GM21717 (cell line): ENCODE measurements around the gene CLDN11.

Source experiments
- ATAC-seq: cut with Tn5 transposase; IDR thresholded peaks from one replicate; pipeline ENCODE4 v1.9.1; 2021; ENCODE audit warnings: mild to moderate bottlenecking, moderate library complexity; ENCODE audit not compliant: unreplicated experiment

Gene CLDN11

DNA sequence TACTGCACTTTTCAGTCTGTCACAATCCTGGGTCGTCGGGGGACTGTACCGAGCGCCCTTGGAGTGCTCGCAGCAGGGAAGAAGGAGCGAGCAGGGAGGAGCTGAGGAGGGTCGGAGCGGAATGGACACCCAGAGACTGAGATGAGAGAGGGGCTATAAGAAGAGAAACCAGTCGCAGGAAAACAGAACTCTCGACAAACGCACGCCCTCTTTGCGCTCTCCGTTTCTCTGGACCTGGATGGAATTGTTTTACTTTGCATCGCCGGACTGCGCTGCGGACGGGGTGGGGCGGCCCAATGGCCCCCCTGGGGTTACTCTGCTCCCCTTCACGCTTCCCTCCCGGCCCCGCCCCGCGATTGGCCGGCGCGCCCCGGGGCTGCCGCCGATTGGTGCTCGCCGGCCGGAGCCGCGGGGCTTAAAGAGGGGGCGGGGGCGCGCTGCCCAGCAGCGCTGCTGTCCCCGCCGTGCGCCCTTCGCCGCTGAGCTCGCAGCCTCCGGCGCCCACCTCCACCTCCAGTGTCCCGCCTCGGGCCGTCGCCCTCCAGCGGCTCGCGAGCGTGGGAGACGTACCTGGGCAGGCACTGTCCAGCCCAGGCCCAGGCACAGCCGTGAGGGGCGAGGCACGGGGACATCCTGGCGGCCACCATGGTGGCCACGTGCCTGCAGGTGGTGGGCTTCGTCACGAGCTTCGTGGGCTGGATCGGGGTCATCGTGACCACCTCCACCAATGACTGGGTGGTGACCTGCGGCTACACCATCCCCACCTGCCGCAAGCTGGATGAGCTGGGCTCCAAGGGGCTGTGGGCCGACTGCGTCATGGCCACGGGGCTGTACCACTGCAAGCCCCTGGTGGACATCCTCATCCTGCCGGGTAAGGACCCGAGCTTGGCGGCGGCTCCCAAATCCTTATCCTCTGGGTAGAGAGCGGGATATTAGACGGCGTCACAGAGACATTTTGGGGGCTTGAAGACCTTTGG, at the start of gene CLDN11:
TSS of gene CLDN11 (plus strand) at position 447 of the 977 bp plus-strand sequence. CDS start at position 646, 199 bp downstream.
- no peak for ATAC-seq

DNA sequence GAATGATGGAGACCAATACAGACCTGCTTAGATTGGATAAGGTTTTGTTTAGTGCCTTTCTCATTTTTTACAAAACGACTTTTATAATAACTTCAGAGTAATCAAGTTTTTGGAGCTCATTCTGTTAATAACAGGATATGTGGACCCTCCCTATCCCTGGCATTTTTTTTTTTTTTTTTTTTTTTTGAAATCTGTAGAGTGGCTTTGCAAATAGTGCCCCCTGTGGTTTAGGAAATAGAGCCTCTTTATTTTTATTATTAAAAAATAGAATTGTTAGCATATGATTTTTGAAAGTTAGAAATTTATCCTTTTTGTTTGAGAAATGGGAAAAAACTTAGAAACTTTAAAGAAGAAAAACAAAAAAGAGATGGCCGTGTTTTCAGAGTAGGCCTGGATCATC, 49.7 kb upstream of the CLDN11 start:
- ATAC-seq = no peak

- ATAC-seq = no peak
Observed at GRCh38 chr3:170372190-170372879, 46.3 kb upstream of the CLDN11 start.

DNA sequence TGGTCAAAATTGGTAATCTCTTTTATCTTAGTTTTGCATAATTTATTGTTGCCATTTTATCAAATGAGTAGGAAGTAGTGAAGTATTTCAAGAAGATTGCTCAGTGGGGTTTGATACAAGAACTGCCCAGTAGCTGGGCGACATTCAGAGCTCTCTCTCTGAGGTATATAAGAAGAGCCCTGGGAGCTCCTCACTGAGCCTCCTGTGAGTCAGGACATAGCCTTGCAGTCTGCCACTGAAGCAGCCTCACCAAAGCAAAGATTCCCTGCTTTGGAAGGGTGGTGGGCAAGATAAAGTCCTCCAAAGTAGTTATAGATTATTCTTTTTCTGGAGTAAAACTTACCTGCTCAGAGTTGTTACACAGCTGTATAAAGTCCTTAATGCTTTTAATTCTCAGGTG, 35.1 kb upstream of the CLDN11 start:
- ATAC-seq = no peak

GRCh38 chr3:170386468-170386867, 32.2 kb upstream of the CLDN11 start:
- ATAC-seq = no peak

DNA sequence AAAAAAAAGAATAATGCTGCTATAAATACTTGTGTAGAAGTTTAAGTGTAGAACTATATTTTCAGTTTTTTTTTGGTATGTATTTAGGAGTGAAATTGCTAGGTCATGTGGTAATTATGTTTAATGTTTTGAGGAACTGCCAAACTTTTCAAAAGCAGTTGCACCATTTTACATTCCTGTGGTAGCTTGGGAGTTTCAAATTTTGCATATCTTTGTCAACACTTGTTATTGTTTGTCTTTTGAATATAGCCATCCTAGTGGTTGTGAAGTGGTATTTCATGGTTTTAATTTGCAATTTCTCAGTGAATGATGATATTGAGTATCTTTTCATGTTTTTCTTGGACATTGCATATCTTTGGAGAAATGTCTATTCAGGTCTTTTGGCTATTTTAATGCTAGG, 30.7 kb upstream of the CLDN11 start:
- ATAC-seq = no peak

DNA sequence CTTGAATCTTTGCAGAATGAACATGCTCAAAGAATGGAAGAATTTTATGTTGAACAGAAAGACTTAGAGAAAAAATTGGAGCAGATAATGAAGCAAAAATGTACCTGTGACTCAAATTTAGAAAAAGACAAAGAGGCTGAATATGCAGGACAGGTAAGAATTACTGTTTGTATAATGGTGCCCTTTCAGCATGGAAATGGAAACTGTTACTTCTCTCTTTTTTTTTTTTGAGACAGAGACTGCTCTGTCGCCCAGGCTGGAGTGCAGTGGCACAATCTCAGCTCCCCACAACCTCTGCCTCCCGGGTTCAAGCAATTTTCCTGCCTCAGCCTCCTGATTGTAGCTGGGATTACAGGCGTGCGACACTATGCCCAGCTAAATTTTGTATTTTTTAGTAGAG, 27.6 kb upstream of the CLDN11 start:
- no peak for ATAC-seq

DNA sequence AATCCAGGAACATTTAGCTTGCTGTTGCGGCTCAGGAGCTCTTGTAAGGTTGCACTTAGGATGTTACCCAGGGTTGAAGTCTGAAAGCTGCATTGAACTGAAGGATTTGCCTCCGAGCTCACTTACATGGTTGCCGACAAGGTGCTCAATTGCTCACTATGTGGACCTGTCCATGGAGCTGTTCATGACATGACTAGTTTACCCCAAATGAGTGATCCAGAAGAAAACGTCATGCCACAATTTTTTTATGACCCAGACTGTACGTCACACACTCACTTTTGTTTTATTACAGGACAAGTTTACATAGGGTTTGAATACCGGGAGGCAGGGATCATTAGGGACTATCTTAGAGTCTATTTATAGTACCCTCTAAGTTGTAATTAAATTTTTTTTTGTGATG, 21.0 kb upstream of the CLDN11 start:
- ATAC-seq = no peak

GRCh38 chr3:170405101-170405500, 13.6 kb upstream of the CLDN11 start:
- no peak for ATAC-seq

DNA sequence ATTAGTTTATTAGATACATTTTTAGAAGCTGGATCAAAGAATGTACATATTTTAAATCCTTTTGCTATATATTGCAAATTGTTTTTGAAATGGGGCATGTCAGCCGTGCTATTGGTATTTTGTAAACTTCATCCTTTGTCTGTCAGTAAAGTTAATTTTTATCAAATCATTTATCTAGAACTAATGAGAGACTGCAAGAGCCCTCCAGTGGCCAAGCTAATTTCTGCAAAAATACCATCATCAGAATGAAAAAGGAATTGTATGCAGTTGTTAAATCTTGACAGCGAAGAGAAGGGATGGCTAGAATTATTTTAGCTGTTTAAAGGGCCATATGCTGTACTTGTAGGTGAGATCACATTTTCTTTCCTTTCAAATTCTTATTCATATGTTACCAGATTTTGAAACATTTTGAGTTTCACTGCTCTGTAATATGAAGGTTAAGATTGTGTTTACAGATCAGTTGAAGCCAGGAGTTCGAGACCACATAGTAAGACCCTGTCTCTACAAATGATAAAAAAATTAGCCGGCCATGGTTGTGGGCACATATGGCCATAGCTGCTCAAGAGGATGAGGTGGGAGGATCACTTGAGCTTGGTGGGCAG, 8.1 kb upstream of the CLDN11 start:
- no peak for ATAC-seq

- no peak for ATAC-seq
Observed at GRCh38 chr3:170413291-170413690, 5.4 kb upstream of the CLDN11 start.

DNA sequence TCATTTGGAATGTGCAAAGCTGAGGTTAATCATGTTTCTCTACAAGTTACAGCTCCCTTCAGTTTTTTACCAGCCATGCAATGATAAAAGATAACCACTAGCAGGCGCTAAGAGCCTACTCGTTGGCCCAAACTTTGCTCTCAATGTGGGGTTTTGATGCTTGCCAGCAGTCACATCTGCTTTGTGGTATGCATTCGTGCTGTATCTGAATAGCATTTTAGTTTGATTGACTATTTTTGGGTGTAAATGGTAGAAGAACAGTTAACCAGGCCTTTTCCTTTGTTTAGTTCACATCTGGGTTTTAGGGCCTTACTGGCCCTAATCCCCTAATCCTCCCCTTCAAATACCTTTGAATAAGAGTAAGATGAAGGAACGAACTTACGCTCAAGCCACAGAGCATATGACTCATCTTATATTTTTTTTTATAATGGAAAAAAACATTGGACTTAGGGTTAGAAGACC, 4.4 kb upstream of the CLDN11 start:
- no peak for ATAC-seq

GRCh38 chr3:170417090-170417489, 1.6 kb upstream of the CLDN11 start:
- no peak for ATAC-seq

DNA sequence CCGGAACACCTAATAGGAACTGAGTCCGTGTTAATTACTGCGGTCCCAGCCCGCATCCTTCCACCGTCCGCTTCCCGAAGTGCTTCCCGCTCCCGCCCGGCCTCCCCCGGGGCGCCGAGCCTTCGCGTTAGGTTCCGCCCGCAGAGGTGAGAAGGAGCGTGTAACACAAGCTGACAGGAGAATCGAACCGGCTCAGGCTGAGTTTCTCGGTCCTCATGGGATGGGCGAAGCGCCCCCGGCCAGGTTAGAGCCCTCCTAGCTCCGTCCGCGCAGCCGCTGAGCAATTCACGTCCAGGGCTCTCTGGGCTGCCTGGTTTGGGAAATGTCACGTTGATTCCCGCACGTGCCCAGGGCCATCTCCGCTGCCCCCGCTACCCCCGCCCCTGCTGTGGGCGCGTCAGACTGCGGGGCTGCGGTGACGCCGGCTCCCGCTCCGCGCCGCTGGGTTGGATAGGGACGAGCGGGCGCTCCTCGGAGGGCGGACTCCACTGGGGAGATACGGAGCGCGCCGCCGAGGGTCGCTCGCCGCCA, 954 bp downstream of the CLDN11 start:
- ATAC-seq = no peak

DNA sequence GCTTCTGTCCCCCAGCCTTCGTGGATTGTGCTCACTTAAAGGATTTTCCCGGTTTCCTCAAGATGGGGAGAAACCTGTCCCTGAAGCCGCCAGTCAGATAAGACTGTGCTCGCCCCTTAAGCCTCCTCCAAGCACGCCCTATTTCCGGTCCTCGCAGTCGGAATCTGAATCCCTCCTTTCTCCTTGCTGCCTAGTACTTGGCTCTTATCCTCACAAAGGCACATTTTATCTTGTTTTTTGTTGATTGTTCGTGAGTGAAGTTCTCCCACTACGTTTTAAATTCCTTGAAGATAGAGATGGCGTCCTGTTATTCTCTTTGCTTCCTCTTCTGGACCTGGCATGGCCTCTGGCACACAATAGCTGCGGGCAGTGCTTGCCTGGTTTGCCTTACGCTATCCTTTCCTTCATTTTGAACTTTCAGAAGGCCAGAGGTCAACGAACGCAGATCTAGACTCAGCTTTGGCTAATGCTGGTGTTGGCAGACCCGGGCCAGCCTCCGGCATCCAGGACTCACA, 1.7 kb downstream of the CLDN11 start:
- no peak for ATAC-seq

DNA sequence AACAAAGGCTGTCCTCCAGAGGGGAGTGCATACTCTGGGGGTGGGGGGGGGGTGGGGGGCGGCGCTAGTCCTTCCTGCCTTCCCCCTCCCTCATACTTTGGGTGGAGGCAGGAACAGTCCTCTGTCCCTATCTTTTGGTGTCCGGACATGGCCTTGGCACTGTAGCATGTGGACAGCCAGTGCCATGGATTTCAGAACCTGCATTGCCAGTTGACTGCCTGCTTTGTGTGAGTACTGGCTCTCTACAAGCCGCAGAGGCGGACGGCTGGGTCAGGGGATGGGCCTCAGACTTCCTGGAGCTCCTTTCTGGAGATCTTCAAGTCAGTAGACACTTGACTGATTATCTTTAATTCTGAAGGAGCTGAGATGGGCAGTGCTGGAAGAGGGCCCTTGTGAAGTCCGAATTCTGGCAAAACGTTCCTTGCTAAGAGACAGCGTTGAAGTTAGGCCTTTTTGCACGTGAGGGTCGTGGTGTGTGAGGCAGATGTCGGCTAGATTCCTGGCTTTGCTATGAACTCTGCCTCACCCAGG, 2.5 kb downstream of the CLDN11 start:
- ATAC-seq = no peak

DNA sequence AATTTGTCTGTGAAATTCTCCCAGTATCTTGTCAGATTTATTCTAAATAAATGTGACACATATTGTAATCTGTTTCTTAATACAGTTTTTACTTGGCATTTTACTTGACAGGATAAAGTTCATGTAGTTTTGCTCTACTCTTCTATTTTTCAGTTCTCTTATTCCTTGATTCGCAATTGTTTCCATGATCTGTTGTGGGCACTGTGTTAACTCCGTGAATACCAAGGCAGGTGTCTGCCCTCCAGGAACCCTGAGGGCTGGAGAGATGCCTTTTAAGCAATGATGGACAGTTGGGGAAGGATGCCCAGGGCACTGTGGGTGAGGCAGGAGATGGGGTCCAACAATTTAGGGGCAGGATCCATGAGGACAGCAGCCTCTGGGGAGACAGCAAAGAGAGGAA, 3.1 kb downstream of the CLDN11 start:
- no peak for ATAC-seq

DNA sequence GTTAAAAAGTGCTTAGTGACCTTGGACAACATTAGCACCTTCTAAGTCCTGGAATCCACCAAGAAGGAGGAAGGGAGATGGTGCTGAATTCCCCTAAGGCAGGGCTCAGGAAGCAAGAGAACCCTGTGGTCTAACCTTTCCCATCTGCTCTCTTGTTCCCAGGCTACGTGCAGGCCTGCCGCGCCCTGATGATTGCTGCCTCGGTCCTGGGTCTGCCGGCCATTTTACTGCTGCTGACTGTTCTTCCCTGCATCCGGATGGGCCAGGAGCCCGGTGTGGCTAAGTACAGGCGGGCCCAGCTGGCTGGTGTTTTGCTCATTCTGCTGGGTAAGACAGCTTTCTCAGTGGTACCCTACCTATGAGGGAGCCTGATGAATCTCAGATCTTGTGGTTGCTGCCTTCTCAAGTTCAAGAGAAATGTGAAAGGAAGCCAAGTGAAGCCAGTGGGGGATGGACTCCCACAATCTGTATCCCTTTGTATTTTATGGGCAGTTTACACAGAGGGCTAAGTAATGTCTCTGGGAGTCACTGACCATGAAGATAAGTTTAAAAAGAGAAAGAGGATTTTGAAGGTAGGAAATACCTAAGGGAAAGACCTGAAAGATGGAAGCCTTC, 4.4 kb downstream of the CLDN11 start:
- no peak for ATAC-seq

DNA sequence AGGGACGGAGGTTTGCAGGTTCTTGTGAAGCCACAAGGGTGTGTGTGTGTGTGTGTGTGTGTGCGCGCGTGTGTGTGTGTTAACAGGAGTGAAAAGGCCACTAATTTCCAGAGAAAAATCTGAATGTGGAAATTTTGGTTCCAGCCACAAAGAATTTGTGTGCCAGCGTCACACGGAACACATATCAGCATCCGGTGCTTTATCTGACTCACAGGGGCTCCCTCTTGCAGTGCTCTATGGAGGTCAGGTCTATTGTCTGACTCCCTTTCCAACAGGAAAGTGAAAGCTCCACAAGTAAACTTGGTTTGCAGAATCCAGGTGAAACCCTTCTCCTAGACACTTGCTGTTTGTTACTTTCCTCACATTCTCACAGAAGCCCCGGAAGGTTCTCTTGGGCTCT, 6.2 kb downstream of the CLDN11 start:
- ATAC-seq = no peak

DNA sequence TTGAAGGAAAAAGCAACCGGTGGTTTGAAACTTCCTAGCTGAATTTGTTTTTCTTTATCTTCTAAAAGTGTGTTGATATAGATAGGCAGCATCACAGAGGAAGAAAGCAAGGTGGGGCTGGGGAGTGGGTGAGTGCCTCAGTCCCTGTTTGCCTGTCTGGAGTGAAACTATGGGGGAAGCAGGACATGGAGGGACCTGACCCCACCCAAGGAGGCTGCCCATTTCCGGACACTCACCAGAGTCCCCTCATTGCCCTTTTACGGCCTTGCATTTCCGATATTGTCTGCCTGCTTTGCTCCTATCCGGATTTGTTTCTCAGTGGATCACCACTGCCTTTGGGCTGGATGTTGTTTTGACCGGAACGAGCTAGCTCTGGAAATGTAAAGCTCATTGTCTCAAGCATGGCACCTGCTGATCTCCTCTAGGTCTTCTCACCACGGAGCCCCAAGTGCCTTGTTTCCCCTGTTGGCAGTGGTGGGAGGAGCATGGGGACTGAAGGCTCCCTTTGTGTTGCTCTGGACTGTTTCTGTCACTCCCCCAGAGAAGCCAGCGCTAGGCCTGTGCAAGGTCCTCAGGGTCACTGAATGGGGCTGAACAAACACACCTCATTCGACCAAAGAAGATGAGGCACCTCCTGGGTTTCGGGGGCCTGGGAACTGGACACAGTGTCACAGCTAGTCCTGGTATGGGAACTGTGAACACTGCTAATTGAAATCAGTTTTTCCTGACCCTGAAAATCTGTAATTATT, 7.0 kb downstream of the CLDN11 start:
- ATAC-seq = no peak
